B cell (primary cell): ENCODE results near the gene STARD3. TPM values are rescaled to one million over a fixed set of nuclear protein-coding genes. Genes with fewer than 3 reads are reported as not detected.

Source experiments
- ATAC-seq: fragments of 200-7000 bp; cut with Tn5 transposase; one replicate; pipeline ENCODE4 v1.10.0; 2021; ENCODE audit warnings: low read depth, mild to moderate bottlenecking, moderate number of reproducible peaks, moderate library complexity
- CTCF ChIA-PET: fragments of 350-600 bp; sonication (Branson Sonifier 250); formaldehyde crosslinking; loops from one replicate; lab custom pipeline; 2021; ENCODE audit warnings: antibody characterized with exemption, inconsistent platforms; lab: Charles Lee
- POLR2A ChIA-PET: fragments of 350-600 bp; sonication (Branson Sonifier 250); formaldehyde crosslinking; loops from one replicate; lab custom pipeline; 2021; ENCODE audit warnings: antibody characterized with exemption; lab: Charles Lee
- DNase-seq: peaks from one replicate; pipeline ENCODE4 v3.0.0; 2013
- H2AFZ ChIP-seq: 2 replicates; pipeline ENCODE4 v1.6.1; 2012; ENCODE audit warnings: mild to moderate bottlenecking, low read depth, low read length; ENCODE audit not compliant: insufficient read depth, poor library complexity, severe bottlenecking
- H3K27ac ChIP-seq, 2 donors: 1 replicate in 1 of 2; 2 replicates in 1 of 2; pipeline ENCODE4 v1.5.1; 2012 to 2013; ENCODE audit warnings: low read length in 2 of 2, mild to moderate bottlenecking in 2 of 2, moderate library complexity in 1 of 2
- H3K27me3 ChIP-seq, 4 experiments: fragments of 200-600 bp in 1 of 4; sonication (generic) in 1 of 4; replicated peaks in 1 of 4; 1 replicate in 2 of 4; 2 replicates in 2 of 4; pipeline versions ENCODE4 v1.6.1 to v1.7.0; 2013 to 2016; ENCODE audit warnings: low read length in 3 of 4, mild to moderate bottlenecking in 2 of 4, mixed read lengths in 1 of 4, moderate library complexity in 1 of 4; ENCODE audit not compliant: insufficient read depth in 4 of 4, control insufficient read depth in 3 of 4; ENCODE audit errors: control extremely low read depth in 1 of 4
- H3K36me3 ChIP-seq, 2 experiments: replicated peaks in 1 of 2; 1 replicate in 1 of 2; 2 replicates in 1 of 2; pipeline versions ENCODE4 v1.6.1 to v1.7.1; 2013; ENCODE audit warnings: low read length in 1 of 2; ENCODE audit not compliant: insufficient read depth in 2 of 2, control insufficient read depth in 1 of 2; ENCODE audit errors: control extremely low read depth in 1 of 2, extremely low read depth in 1 of 2
- H3K4me1 ChIP-seq, 2 donors: fragments of 200-600 bp in 1 of 2; sonication (generic) in 1 of 2; 1 replicate in 1 of 2; 2 replicates in 1 of 2; pipeline versions ENCODE4 v1.5.1 to v1.6.1; 2013 to 2017; ENCODE audit warnings: low read length in 2 of 2; ENCODE audit not compliant: control insufficient read depth in 2 of 2, insufficient read depth in 2 of 2
- H3K4me2 ChIP-seq: replicated peaks from 2 replicates; pipeline ENCODE3; 2012; ENCODE audit warnings: mild to moderate bottlenecking, low read depth, low read length; ENCODE audit not compliant: poor library complexity, severe bottlenecking
- H3K4me3 ChIP-seq, 5 experiments: fragments of 200-600 bp in 1 of 5; sonication (generic) in 1 of 5; 1 replicate in 3 of 5; 2 replicates in 2 of 5; pipeline versions ENCODE4 v1.5.1 to v1.7.0; 2011 to 2016; ENCODE audit warnings: low read length in 4 of 5, mild to moderate bottlenecking in 4 of 5, low read depth in 2 of 5, control low read depth in 1 of 5, moderate library complexity in 1 of 5; ENCODE audit not compliant: insufficient read depth in 1 of 5; ENCODE audit errors: control extremely low read depth in 1 of 5, extremely low read depth in 1 of 5
- H3K79me2 ChIP-seq: fragments of 200-600 bp; sonication (generic); one replicate; pipeline ENCODE4 v1.6.0; 2016; ENCODE audit warnings: low read length; ENCODE audit not compliant: control insufficient read depth, insufficient read depth
- H3K9ac ChIP-seq: fragments of 200-600 bp; sonication (generic); 2 replicates; pipeline ENCODE4 v1.6.1; 2017; ENCODE audit warnings: mild to moderate bottlenecking, low read length, moderate library complexity
- H3K9me3 ChIP-seq, 3 donors: one replicate each; pipeline versions ENCODE4 v1.6.1 to v1.7.1; 2013; ENCODE audit warnings: low read length in 2 of 3; ENCODE audit not compliant: control insufficient read depth in 2 of 3, insufficient read depth in 1 of 3; ENCODE audit errors: control extremely low read depth in 1 of 3
- H4K20me1 ChIP-seq: 2 replicates; pipeline ENCODE4 v1.6.0; 2012; ENCODE audit warnings: mild to moderate bottlenecking, low read length; ENCODE audit not compliant: insufficient read depth, control insufficient read depth, poor library complexity, severe bottlenecking
- H3K27ac Mint-ChIP-seq: one replicate; pipeline ENCODE4 v1.8.0; 2021; ENCODE audit warnings: mixed read lengths
- H3K27me3 Mint-ChIP-seq: one replicate; pipeline ENCODE4 v1.8.0; 2021; ENCODE audit warnings: mixed read lengths
- H3K4me1 Mint-ChIP-seq: one replicate; pipeline ENCODE4 v1.8.0; 2021; ENCODE audit warnings: mixed read lengths
- H3K4me3 Mint-ChIP-seq: one replicate; pipeline ENCODE4 v1.8.0; 2021; ENCODE audit warnings: mixed read lengths
- H3K9me3 Mint-ChIP-seq: one replicate; pipeline ENCODE4 v1.8.0; 2022; ENCODE audit warnings: mixed read lengths; ENCODE audit not compliant: insufficient read depth
- EZH2 ChIP-seq: IDR thresholded peaks from 2 replicates; pipeline ENCODE4 v1.6.1; 2012; ENCODE audit warnings: borderline replicate concordance, low read depth, mild to moderate bottlenecking, moderate library complexity, low read length; ENCODE audit not compliant: insufficient read depth, poor library complexity, severe bottlenecking
- WGBS: methylation state at CpG from one replicate; pipeline ENCODE4 v1.1.5; 2013; ENCODE audit warnings: missing lambda C conversion rate; ENCODE audit not compliant: insufficient coverage; 5-methylcytosine and 5-hydroxymethylcytosine counted together
- intact Hi-C: fragments of 100-400 bp; cut with micrococcal nuclease; formaldehyde crosslinking; loops from one replicate; pipeline ENCODE4 v1.10.0; 2022
- polyA plus RNA-seq: library from polyadenylated mRNA; depleted of rRNA; stranded (reverse); fragments of >200 nt; gene quantifications from 2 replicates; pipeline ENCODE4 v1.2.3, GENCODE V29; 2012
- total RNA-seq, 2 donors: library from RNA; stranded (reverse); fragments of 120-200 nt in 1 of 2; gene quantifications; 1 replicate in 1 of 2; 2 replicates in 1 of 2; pipeline versions ENCODE4 v1.2.3 to v1.2.4, GENCODE V29; 2013 to 2022
- TF ChIP-seq, protein P1 (sequence below): fragments of 200-600 bp; IDR thresholded peaks from one replicate; pipeline ENCODE4 v1.8.0; 2022; ENCODE audit warnings: antibody characterized with exemption, mild to moderate bottlenecking

Gene STARD3
- total and polyA plus RNA-seq, 2 donors (not counting 1 experiment from before 2014, with no cell fraction given): 93.1 to 231 TPM

DNA sequence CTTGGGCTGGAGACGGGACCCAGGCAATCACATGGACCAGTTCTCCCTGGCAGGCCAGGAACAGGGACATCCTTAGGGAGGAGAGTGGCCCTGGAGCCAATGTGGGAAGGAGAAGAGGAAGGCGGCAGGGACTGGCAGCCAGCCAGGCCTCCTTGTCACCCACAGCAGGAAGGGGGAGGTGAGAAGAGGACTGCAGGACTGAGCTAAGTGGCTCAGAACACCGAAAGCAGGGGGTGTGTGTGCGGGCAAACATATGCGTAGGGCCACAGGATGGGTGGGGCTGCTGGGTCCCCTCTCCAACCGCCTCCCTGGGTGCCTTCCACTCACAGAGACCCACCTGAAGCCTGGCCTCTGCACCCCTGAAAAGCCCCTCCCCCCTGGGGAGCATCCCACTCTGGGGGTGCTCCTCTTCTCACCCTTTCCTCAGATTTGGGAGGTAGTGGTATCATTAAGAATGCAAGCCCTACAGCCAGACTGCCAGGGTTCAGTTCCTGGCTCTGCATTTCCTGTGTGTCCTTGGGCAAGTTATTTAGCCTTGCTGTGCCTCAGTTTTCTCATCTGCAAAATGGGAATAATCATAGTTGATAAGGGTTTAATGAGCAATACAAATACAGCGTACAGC is 39.4 kb downstream of the STARD3 start:
- H3K4me3 ChIP-seq: no peak overlapping the region
- intact Hi-C loops: loop anchor here (5.0 kb wide), 1 partner anchor 76 kb away; no protein-coding TSS in a partner anchor
- Mint-ChIP-seq H3K27ac (peak overlapping the region; percentile 98), H3K4me1 (peaks cover 85% of the 10 kb centered on the region), H3K9me3 (no peaks in the 10 kb centered on the region), H3K4me3 (peak overlapping the region; percentile 68), H3K27me3 (no peaks in the 10 kb centered on the region)
- ChIA-PET POLR2A (interaction anchor here (0.5 to 2.8 kb wide), 5 partner anchors 11 to 54 kb away, joined by 3 to 14 read pairs (median 8); partner anchors contain the start of genes MIEN1, PGAP3 and TCAP), CTCF (interaction anchor here (1.0 to 7.6 kb wide), 10 partner anchors 6 to 197 kb away, joined by 4 to 48 read pairs (median 6); partner anchors contain the start of genes PGAP3 and PNMT)
- H3K27me3 ChIP-seq: peaks cover 0 to 3% (median 0%) of the 10 kb centered on the region in 4 experiments
- H3K27ac ChIP-seq: peak overlapping the region; percentile 65 to 94
- H3K9ac ChIP-seq: no peak overlapping the region
- H4K20me1 ChIP-seq: no peaks in the 10 kb centered on the region
- 39% methylated on average over 3 of the region's 7 CpGs for WGBS
- H2AFZ ChIP-seq: peak overlapping the region; percentile 41
- H3K4me2 ChIP-seq: peak overlapping the region; percentile 59
- ATAC-seq (peak; percentile 61), DNase-seq (peak; percentile 69)
- TF ChIP-seq, protein P1, sequence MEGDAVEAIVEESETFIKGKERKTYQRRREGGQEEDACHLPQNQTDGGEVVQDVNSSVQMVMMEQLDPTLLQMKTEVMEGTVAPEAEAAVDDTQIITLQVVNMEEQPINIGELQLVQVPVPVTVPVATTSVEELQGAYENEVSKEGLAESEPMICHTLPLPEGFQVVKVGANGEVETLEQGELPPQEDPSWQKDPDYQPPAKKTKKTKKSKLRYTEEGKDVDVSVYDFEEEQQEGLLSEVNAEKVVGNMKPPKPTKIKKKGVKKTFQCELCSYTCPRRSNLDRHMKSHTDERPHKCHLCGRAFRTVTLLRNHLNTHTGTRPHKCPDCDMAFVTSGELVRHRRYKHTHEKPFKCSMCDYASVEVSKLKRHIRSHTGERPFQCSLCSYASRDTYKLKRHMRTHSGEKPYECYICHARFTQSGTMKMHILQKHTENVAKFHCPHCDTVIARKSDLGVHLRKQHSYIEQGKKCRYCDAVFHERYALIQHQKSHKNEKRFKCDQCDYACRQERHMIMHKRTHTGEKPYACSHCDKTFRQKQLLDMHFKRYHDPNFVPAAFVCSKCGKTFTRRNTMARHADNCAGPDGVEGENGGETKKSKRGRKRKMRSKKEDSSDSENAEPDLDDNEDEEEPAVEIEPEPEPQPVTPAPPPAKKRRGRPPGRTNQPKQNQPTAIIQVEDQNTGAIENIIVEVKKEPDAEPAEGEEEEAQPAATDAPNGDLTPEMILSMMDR: no peak
- no peak for TF ChIP-seq EZH2
- H3K79me2 ChIP-seq: no peaks in the 10 kb centered on the region
- H3K36me3 ChIP-seq: peaks cover 0 to 5% of the 10 kb centered on the region in 2 experiments
- H3K4me1 ChIP-seq: peaks cover 79 to 96% of the 10 kb centered on the region in 2 donors
- peaks cover 0 to 3% (median 0%) of the 10 kb centered on the region in 3 donors for H3K9me3 ChIP-seq

DNA sequence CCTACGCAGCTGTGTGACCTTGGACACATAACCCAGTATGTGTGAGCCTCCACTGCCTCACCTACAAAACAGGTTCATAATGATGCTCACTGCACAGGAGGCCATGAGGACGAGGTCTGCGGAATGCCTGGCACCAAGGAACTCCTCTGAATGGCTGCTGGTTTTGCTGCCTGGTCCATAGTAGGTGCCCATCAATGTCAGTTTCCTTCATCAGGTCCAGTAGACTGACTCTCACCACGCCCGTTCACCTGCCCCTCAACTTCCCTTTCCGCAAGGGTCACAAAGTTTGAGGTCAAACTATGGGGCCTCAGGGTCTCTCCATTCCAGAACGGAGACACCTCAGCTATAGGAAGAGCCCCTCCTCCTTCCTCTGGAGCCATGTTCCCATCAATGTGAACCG is 40.1 kb downstream of the STARD3 start:
- 72% methylated on average over 5 of the region's 8 CpGs for WGBS
- Mint-ChIP-seq H3K4me1 (peaks cover 81% of the 10 kb centered on the region), H3K27me3 (no peaks in the 10 kb centered on the region), H3K9me3 (no peaks in the 10 kb centered on the region), H3K4me3 (peak overlapping the region; percentile 68), H3K27ac (peak overlapping the region; percentile 98)
- CTCF ChIA-PET: interaction anchor here (1.3 to 7.6 kb wide), 7 partner anchors 7 to 55 kb away, joined by 4 to 48 read pairs (median 14); partner anchors contain the start of gene PNMT
- POLR2A ChIA-PET: interaction anchor here (2.0 to 3.6 kb wide), 3 partner anchors 10 to 53 kb away, joined by 7 to 11 read pairs (median 8); partner anchors contain the start of genes MIEN1 and PGAP3
- Histone ChIP-seq H4K20me1 (no peaks in the 10 kb centered on the region), H2AFZ (no peak overlapping the region), H3K27me3 (no peaks in the 10 kb centered on the region), H3K9me3 (peaks cover 0 to 3% (median 0%) of the 10 kb centered on the region in 3 donors), H3K4me1 (peaks cover 75 to 88% of the 10 kb centered on the region in 2 donors), H3K9ac (no peak overlapping the region), H3K27ac (peak overlapping the region; percentile 65 to 94), H3K36me3 (peaks cover 0 to 5% of the 10 kb centered on the region in 2 experiments), H3K4me2 (peak overlapping the region; percentile 59), H3K4me3 (no peak overlapping the region), H3K79me2 (no peaks in the 10 kb centered on the region)
- ATAC-seq (no peak), DNase-seq (no peak)
- TF ChIP-seq EZH2: no peak
- TF ChIP-seq, protein P1: no peak
- intact Hi-C loops: loop anchor here (5.0 kb wide), 1 partner anchor 75 kb away; no protein-coding TSS in a partner anchor
